Measurements from ENCODE around the gene PAK5. TPM values are rescaled to one million over a fixed set of nuclear protein-coding genes. Genes with fewer than 3 reads are reported as not detected.

Gene PAK5
- total and polyA plus RNA-seq, 12 donors, result 0.04 TPM; not detected in 11

- H3K9me3 ChIP-seq, result peaks cover 0 to 6% (median 0%) of the 10 kb centered on the region in 11 donors
- intact Hi-C loops (cut with DNase I), result no loop called here
- no peak for ATAC-seq
- DNase-seq, result no peak
- 52 to 53% methylated on average over 3 of the region's 3 CpGs for WGBS, 2 donors
- H3K27ac ChIP-seq, result no peak overlapping the region
- H3K4me3 ChIP-seq, result no peak overlapping the region
- TF ChIP-seq CTCF (IDR thresholded peaks at IDR 0.05), result no peak
- H3K27me3 ChIP-seq, result peaks cover 0 to 8% (median 0%) of the 10 kb centered on the region in 7 donors
- no peaks in the 10 kb centered on the region for H3K4me1 ChIP-seq
- no peaks in the 10 kb centered on the region for H3K36me3 ChIP-seq
These were observed 128.2 kb downstream of the PAK5 start for GRCh38 chr20:9710685-9711084.

- no peak overlapping the region for H3K27ac ChIP-seq
- peaks cover 0 to 12% (median 0%) of the 10 kb centered on the region in 7 donors for H3K27me3 ChIP-seq
- DNase-seq (no peak), ATAC-seq (no peak)
- no peaks in the 10 kb centered on the region for H3K36me3 ChIP-seq
- intact Hi-C loops (cut with DNase I), result no loop called here
- no peak overlapping the region for H3K4me3 ChIP-seq
- TF ChIP-seq CTCF (IDR thresholded peaks at IDR 0.05), result no peak
- no peaks in the 10 kb centered on the region for H3K9me3 ChIP-seq
- H3K4me1 ChIP-seq, result no peaks in the 10 kb centered on the region
- 59 to 66% methylated on average over 4 of the region's 4 CpGs for WGBS, 2 donors
These were observed 133.0 kb downstream of the PAK5 start for GRCh38 chr20:9705722-9706476.

GRCh38 chr20:9699181-9699580 lies 139.7 kb downstream of the PAK5 start:
- intact Hi-C loops (cut with DNase I), result no loop called here
- Histone ChIP-seq H3K9me3 (no peaks in the 10 kb centered on the region), H3K27ac (no peak overlapping the region), H3K36me3 (no peaks in the 10 kb centered on the region), H3K4me1 (no peaks in the 10 kb centered on the region), H3K27me3 (peaks cover 0 to 19% (median 0%) of the 10 kb centered on the region in 7 donors), H3K4me3 (no peak overlapping the region)
- no peak for TF ChIP-seq CTCF (IDR thresholded peaks at IDR 0.05)
- no peak for DNase-seq
- ATAC-seq, result no peak

GRCh38 chr20:9689041-9689440 lies 149.8 kb downstream of the PAK5 start:
- no peak for TF ChIP-seq CTCF (IDR thresholded peaks at IDR 0.05)
- H3K9me3 ChIP-seq, result no peaks in the 10 kb centered on the region
- H3K4me1 ChIP-seq, result no peaks in the 10 kb centered on the region
- ATAC-seq (no peak), DNase-seq (no peak)
- no peak overlapping the region for H3K4me3 ChIP-seq
- no peaks in the 10 kb centered on the region for H3K36me3 ChIP-seq
- WGBS, 2 donors, result 48 to 49% methylated on average over 5 of the region's 5 CpGs
- H3K27me3 ChIP-seq, result peaks cover 0 to 10% (median 0%) of the 10 kb centered on the region in 7 donors
- H3K27ac ChIP-seq, result no peak overlapping the region
- intact Hi-C loops (cut with DNase I), result no loop called here
